OCI-LY7 (cell line): Measurements from ENCODE around the gene ATG9B. TPM values are rescaled to one million over a fixed set of nuclear protein-coding genes. Genes with fewer than 3 reads are reported as not detected.

Experiments
- BruUV-seq: library from RNA; stranded (reverse); fragments of 400-500 nt; replicated peaks from 2 replicates; lab custom pipeline; 2021; lab: Mats Ljungman, UMichigan
- CTCF ChIA-PET: fragments of 300-600 bp; sonication (Branson Sonifier 250); formaldehyde crosslinking; loops from one replicate; lab custom pipeline; 2022; ENCODE audit warnings: antibody characterized with exemption; ENCODE audit not compliant: unreplicated experiment; lab: Charles Lee
- POLR2A ChIA-PET: fragments of 300-600 bp; sonication (Branson Sonifier 250); formaldehyde crosslinking; loops from one replicate; lab custom pipeline; 2022; ENCODE audit warnings: antibody characterized with exemption; lab: Charles Lee
- DNase-seq: peaks from one replicate; pipeline ENCODE4 v3.0.0-alpha.2; 2015; ENCODE audit warnings: low spot score
- H2AFZ ChIP-seq: fragments of 200-600 bp; sonication (generic), shearing (Covaris generic); 2 replicates; pipeline ENCODE4 v1.6.1; 2014; ENCODE audit warnings: mild to moderate bottlenecking, antibody characterized with exemption, low read length, moderate library complexity
- H3K27ac ChIP-seq: fragments of 200-600 bp; sonication (generic); 2 replicates; pipeline ENCODE4 v1.5.1; 2014; ENCODE audit warnings: mixed run types, low read depth, mild to moderate bottlenecking, moderate library complexity, low read length, inconsistent platforms; ENCODE audit not compliant: poor library complexity, severe bottlenecking
- H3K36me3 ChIP-seq: fragments of 200-600 bp; sonication (generic); 2 replicates; pipeline ENCODE4 v1.6.1; 2014; ENCODE audit warnings: mild to moderate bottlenecking, antibody characterized with exemption, low read length, moderate library complexity, mixed read lengths; ENCODE audit not compliant: insufficient read depth
- H3K4me1 ChIP-seq: fragments of 200-600 bp; sonication (generic); 2 replicates; pipeline ENCODE4 v1.5.1; 2014; ENCODE audit warnings: mild to moderate bottlenecking, low read length; ENCODE audit not compliant: insufficient read depth, poor library complexity, severe bottlenecking
- H3K4me2 ChIP-seq: fragments of 200-600 bp; sonication (generic); 2 replicates; pipeline ENCODE4 v1.6.1; 2014; ENCODE audit warnings: mild to moderate bottlenecking, low read length
- H3K4me3 ChIP-seq: fragments of 200-600 bp; sonication (generic); 2 replicates; pipeline ENCODE4 v1.5.1; 2014; ENCODE audit warnings: mild to moderate bottlenecking, low read depth, low read length; ENCODE audit not compliant: poor library complexity, severe bottlenecking
- H3K79me2 ChIP-seq: fragments of 200-600 bp; sonication (generic); 2 replicates; pipeline ENCODE4 v1.6.1; 2016; ENCODE audit warnings: low read depth, mild to moderate bottlenecking, low read length, moderate library complexity, mixed read lengths; ENCODE audit not compliant: insufficient read depth
- H3K9me2 ChIP-seq: fragments of 200-600 bp; sonication (generic); 2 replicates; pipeline ENCODE4 v1.6.1; 2016; ENCODE audit warnings: mild to moderate bottlenecking, low read length, mixed read lengths; ENCODE audit not compliant: insufficient read depth
- H3K9me3 ChIP-seq: fragments of 200-600 bp; sonication (generic); 2 replicates; pipeline ENCODE4 v1.6.1; 2014; ENCODE audit warnings: mild to moderate bottlenecking, mixed run types, low read length, mixed read lengths
- H4K20me1 ChIP-seq: fragments of 200-600 bp; sonication (generic); 2 replicates; pipeline ENCODE4 v1.6.1; 2014; ENCODE audit warnings: mild to moderate bottlenecking, antibody characterized with exemption, low read length, moderate library complexity, mixed read lengths; ENCODE audit not compliant: insufficient read depth
- CTCF ChIP-seq: fragments of 200-600 bp; sonication (generic); conservative IDR thresholded peaks from 2 replicates; pipeline ENCODE4 v1.5.1; 2014; ENCODE audit warnings: mild to moderate bottlenecking, antibody characterized with exemption, low read length, moderate library complexity, mixed read lengths
- EZH2phosphoT487 ChIP-seq: fragments of 200-600 bp; sonication (generic); IDR thresholded peaks from 2 replicates; pipeline ENCODE4 v1.6.1; 2018; ENCODE audit warnings: low read depth, borderline replicate concordance, mild to moderate bottlenecking, mixed run types, antibody characterized with exemption, low read length, moderate library complexity, mixed read lengths
- intact Hi-C: fragments of 100-400 bp; cut with micrococcal nuclease; formaldehyde crosslinking; loops from one replicate; pipeline ENCODE4 v1.10.0; 2022; ENCODE audit not compliant: unreplicated experiment
- total RNA-seq, 2 experiments: library from RNA; depleted of rRNA in 1 of 2; stranded (reverse); fragments of >200 nt in 1 of 2; shearing (Covaris generic) in 1 of 2; gene quantifications; 2 replicates each; pipeline ENCODE4 v1.2.3, GENCODE V29; 2014 to 2022

ATG9B gene
- total RNA-seq, 2 experiments from 2014 or later = 0.97 to 1.1 TPM

- H3K9me2 ChIP-seq = no peaks in the 10 kb centered on the region
- intact Hi-C loops = no loop called here
- H3K9me3 ChIP-seq = no peaks in the 10 kb centered on the region
- H3K79me2 ChIP-seq = no peaks in the 10 kb centered on the region
- H3K4me1 ChIP-seq = peaks cover 9% of the 10 kb centered on the region
- CTCF ChIA-PET = interaction anchor here (0.5 kb wide), 1 partner anchor 62 kb away, joined by 3 read pairs; no protein-coding TSS in a partner anchor
- no peak overlapping the region for H3K4me3 ChIP-seq
- no peaks in the 10 kb centered on the region for H3K36me3 ChIP-seq
- H3K27ac ChIP-seq = no peak overlapping the region
- no peak overlapping the region for H2AFZ ChIP-seq
- no TSS peak for BruUV-seq
- POLR2A ChIA-PET = no interaction called here
- H4K20me1 ChIP-seq = no peaks in the 10 kb centered on the region
- TF ChIP-seq CTCF (no peak), EZH2phosphoT487 (no peak)
- DNase-seq = no peak
- H3K4me2 ChIP-seq = no peak overlapping the region
These were observed 23.3 kb downstream of the ATG9B start for GRCh38 chr7:151000897-151001495.

- Histone ChIP-seq H4K20me1 (no peaks in the 10 kb centered on the region), H3K36me3 (no peaks in the 10 kb centered on the region), H3K4me3 (no peak overlapping the region), H3K79me2 (no peaks in the 10 kb centered on the region), H3K4me2 (no peak overlapping the region), H3K27ac (no peak overlapping the region), H3K4me1 (peaks cover 15% of the 10 kb centered on the region), H3K9me2 (no peaks in the 10 kb centered on the region), H2AFZ (no peak overlapping the region), H3K9me3 (no peaks in the 10 kb centered on the region)
- TF ChIP-seq EZH2phosphoT487 (no peak), CTCF (no peak)
- POLR2A ChIA-PET = interaction anchor here (0.6 kb wide), 2 partner anchors 16 to 64 kb away, joined by 3 read pairs; no protein-coding TSS in a partner anchor
- BruUV-seq = no TSS peak
- intact Hi-C loops = no loop called here
- DNase-seq = no peak
- CTCF ChIA-PET = no interaction called here
These were observed 24.6 kb downstream of the ATG9B start for GRCh38 chr7:150999497-151000230.

- BruUV-seq = no TSS peak
- intact Hi-C loops = no loop called here
- H3K4me1 ChIP-seq = peaks cover 21% of the 10 kb centered on the region
These were observed 25.3 kb downstream of the ATG9B start for GRCh38 chr7:150999001-150999400.

More at GRCh38 chr7:150999001-150999400, 25.3 kb downstream of the ATG9B start:
- H4K20me1 ChIP-seq = no peaks in the 10 kb centered on the region
- no peak overlapping the region for H2AFZ ChIP-seq
- H3K27ac ChIP-seq = no peak overlapping the region
- H3K9me2 ChIP-seq = no peaks in the 10 kb centered on the region
- ChIA-PET POLR2A (interaction anchor here (0.6 kb wide), 2 partner anchors 15 to 64 kb away, joined by 3 read pairs; no protein-coding TSS in a partner anchor), CTCF (no interaction called here)
- no peak overlapping the region for H3K4me2 ChIP-seq
- H3K4me3 ChIP-seq = no peak overlapping the region
- H3K79me2 ChIP-seq = no peaks in the 10 kb centered on the region
- TF ChIP-seq EZH2phosphoT487 = no peak
- TF ChIP-seq CTCF = no peak
- H3K36me3 ChIP-seq = no peaks in the 10 kb centered on the region
- no peaks in the 10 kb centered on the region for H3K9me3 ChIP-seq
- no peak for DNase-seq
